Spleen (tissue), 11 donors: ENCODE data around the gene RMRP. TPM values are rescaled to one million over a fixed set of nuclear protein-coding genes. Genes with fewer than 3 reads are reported as not detected.
"Not testable (repeated sequence)": the region's sequence is repeated elsewhere in the genome, so short reads cannot be mapped to it uniquely, and the experiment has no call there.

Experiments
- DNase-seq: peaks from one replicate; pipeline ENCODE4 v3.0.0-alpha.2; 2020
- H3K27ac ChIP-seq, 8 donors: fragments of 200-600 bp; sonication (generic) in 7 of 8; 1 replicate in 4 of 8; 2 replicates in 4 of 8; pipeline versions ENCODE4 v1.5.0 to v1.8.0; 2016 to 2021; ENCODE audit warnings: inconsistent platforms in 4 of 8, mild to moderate bottlenecking in 4 of 8, moderate library complexity in 1 of 8
- H3K27me3 ChIP-seq, 7 donors: fragments of 200-600 bp; sonication (generic) in 6 of 7; replicated peaks in 1 of 7; 1 replicate in 4 of 7; 2 replicates in 3 of 7; pipeline versions ENCODE4 v1.5.0 to v1.8.0; 2016 to 2021; ENCODE audit warnings: inconsistent platforms in 3 of 7, mild to moderate bottlenecking in 1 of 7
- H3K36me3 ChIP-seq, 6 donors: fragments of 200-600 bp; sonication (generic) in 5 of 6; 1 replicate in 4 of 6; 2 replicates in 2 of 6; pipeline versions ENCODE4 v1.5.0 to v1.8.0; 2016 to 2021; ENCODE audit warnings: inconsistent platforms in 2 of 6
- H3K4me1 ChIP-seq, 6 donors: fragments of 200-600 bp; sonication (generic) in 5 of 6; 1 replicate in 3 of 6; 2 replicates in 3 of 6; pipeline versions ENCODE4 v1.5.0 to v1.8.0; 2016 to 2021; ENCODE audit warnings: inconsistent platforms in 3 of 6
- H3K4me3 ChIP-seq, 8 donors: fragments of 200-600 bp; sonication (generic) in 7 of 8; 1 replicate in 4 of 8; 2 replicates in 4 of 8; pipeline versions ENCODE4 v1.5.0 to v1.8.0; 2016 to 2021; ENCODE audit warnings: inconsistent platforms in 4 of 8, mild to moderate bottlenecking in 4 of 8, moderate library complexity in 2 of 8
- H3K9me3 ChIP-seq, 8 donors: fragments of 200-600 bp; sonication (generic) in 7 of 8; 1 replicate in 4 of 8; 2 replicates in 4 of 8; pipeline versions ENCODE4 v1.5.0 to v1.8.0; 2016 to 2021; ENCODE audit warnings: inconsistent platforms in 4 of 8
- CTCF ChIP-seq, 11 experiments: fragments of 200-600 bp in 7 of 11; fragments of 450-650 bp in 4 of 11; sonication (generic) in 4 of 11; IDR thresholded peaks in 8 of 11; conservative IDR thresholded peaks in 3 of 11; 1 replicate in 7 of 11; 2 replicates in 4 of 11; pipeline versions ENCODE4 v1.4.0 to v1.8.0; 2016 to 2021; ENCODE audit warnings: antibody characterized with exemption in 11 of 11, inconsistent platforms in 4 of 11, mild to moderate bottlenecking in 1 of 11
- POLR2A ChIP-seq, 3 donors: fragments of 450-650 bp; IDR thresholded peaks; one replicate each; pipeline ENCODE4 v1.5.1; 2017; ENCODE audit warnings: antibody characterized with exemption in 3 of 3, mild to moderate bottlenecking in 1 of 3
- POLR2AphosphoS5 ChIP-seq, 3 donors: sonication (generic); formaldehyde crosslinking; IDR thresholded peaks; one replicate each; pipeline ENCODE4 v1.5.1; 2017; ENCODE audit warnings: antibody characterized with exemption in 3 of 3
- WGBS, 5 donors: extraction: QIAGEN DNeasy Blood & Tissue Kit in 3 of 5; methylation state at CpG; one replicate each; pipeline versions ENCODE4 v1.1.5 to v1.1.7; 2013 to 2018; 5-methylcytosine and 5-hydroxymethylcytosine counted together
- intact Hi-C: fragments of 100-400 bp; cut with DNase I; formaldehyde crosslinking; loops from one replicate; pipeline ENCODE4 v1.15.0; 2023; ENCODE audit warnings: low total_unique reads
- polyA plus RNA-seq, 3 donors: library from polyadenylated mRNA; stranded (reverse); fragments of 200-250 nt; gene quantifications; one replicate each; pipeline ENCODE4 v1.2.1, GENCODE V29; 2013
- total RNA-seq, 7 donors: library from RNA; depleted of rRNA in 3 of 7; stranded (reverse); fragments of >200 nt in 3 of 7; fragmentation: NEBNext Ultra II Directional in 4 of 7; extraction: Animal tissue kit (Norgen Biotek cat#: 25700) in 4 of 7; gene quantifications; one replicate each; pipeline versions ENCODE4 v1.1.0 to v1.2.1, GENCODE V29; 2016 to 2021
- donor health status: healthy with polysubstance abuse.
- donor health status: DM: no; HTN: no; CAD: no; lungs with moderate emphysema.
- donor health status: DM: no; HTN: no; CAD: no.
- donor health status: Bipolar disorder and iron deficiency.
- donor health status: healthy.
- donor health status: DM: no; HTN: no; CAD: no.
- donor health status: DM: yes; HTN: yes; CAD: no.

Gene RMRP
- total and polyA plus RNA-seq, 10 donors: 42.1 to 28,996 (median 10,652) TPM; not detected in 1

- H3K36me3 ChIP-seq, H3K4me3 ChIP-seq, H3K27me3 ChIP-seq, H3K9me3 ChIP-seq, intact Hi-C loops, DNase-seq: not testable (repeated sequence)
- Histone ChIP-seq H3K27ac (peak overlapping the region; percentile 35 to 95 (median 74)), H3K4me1 (peaks cover 28 to 95% (median 73%) of the 10 kb centered on the region in 6 donors)
- TF ChIP-seq POLR2AphosphoS5 (IDR thresholded peaks at IDR 0.05): peak in 1 of 3 donors; percentile 11
- WGBS, 5 donors: 13 to 40% (median 31%) methylated on average over 6 to 8 of the region's 8 CpGs
Observed at GRCh38 chr9:35638751-35639150, 19.1 kb downstream of the RMRP start.

GRCh38 chr9:35637427-35637955 is 20.3 kb downstream of the RMRP start:
- H3K4me1 ChIP-seq: peaks cover 28 to 89% (median 72%) of the 10 kb centered on the region in 6 donors
- not testable (repeated sequence) for DNase-seq
- WGBS, 5 donors: 88 to 94% (median 91%) methylated on average over 9 of the region's 9 CpGs

GRCh38 chr9:35636877-35637246 is 21.0 kb downstream of the RMRP start:
- H3K9me3 ChIP-seq, H3K36me3 ChIP-seq, intact Hi-C loops, H3K27me3 ChIP-seq, DNase-seq, H3K4me3 ChIP-seq: not testable (repeated sequence)
- Histone ChIP-seq H3K4me1 (peaks cover 28 to 83% (median 70%) of the 10 kb centered on the region in 6 donors), H3K27ac (peak overlapping the region; percentile 30 to 95 (median 76))
- 81 to 100% (median 98%) methylated on average over 6 of the region's 6 CpGs for WGBS, 5 donors

More at GRCh38 chr9:35637427-35637955, 20.3 kb downstream of the RMRP start:
- H3K36me3 ChIP-seq, H3K4me3 ChIP-seq, intact Hi-C loops, H3K27me3 ChIP-seq, H3K9me3 ChIP-seq: not testable (repeated sequence)
- H3K27ac ChIP-seq: peak overlapping the region in 6 of 8 donors; percentile 35 to 95 (median 78)

- intact Hi-C loops: no loop called here
Observed at GRCh38 chr9:35636135-35636876, 21.5 kb downstream of the RMRP start.

GRCh38 chr9:35635730-35636129 is 22.1 kb downstream of the RMRP start:
- Histone ChIP-seq H3K27ac (peak overlapping the region; percentile 11 to 95 (median 76)), H3K36me3 (peaks cover 0 to 4% (median 0%) of the 10 kb centered on the region in 6 donors), H3K4me3 (no peak overlapping the region), H3K9me3 (no peaks in the 10 kb centered on the region), H3K4me1 (peaks cover 28 to 74% (median 60%) of the 10 kb centered on the region in 6 donors), H3K27me3 (no peaks in the 10 kb centered on the region)
- no peak for TF ChIP-seq CTCF (IDR thresholded peaks at IDR 0.05 in 8 of 11, conservative IDR thresholded peaks at IDR 0.05 in 3 of 11)
- TF ChIP-seq POLR2AphosphoS5 (IDR thresholded peaks at IDR 0.05): no peak
- intact Hi-C loops: no loop called here
- DNase-seq: no peak

More at GRCh38 chr9:35636135-35636876, 21.5 kb downstream of the RMRP start:
- Histone ChIP-seq H3K4me3 (no peak overlapping the region), H3K27ac (peak overlapping the region; percentile 30 to 95 (median 76)), H3K27me3 (no peaks in the 10 kb centered on the region), H3K9me3 (no peaks in the 10 kb centered on the region), H3K36me3 (peaks cover 0 to 7% (median 0%) of the 10 kb centered on the region in 6 donors), H3K4me1 (peaks cover 28 to 77% (median 64%) of the 10 kb centered on the region in 6 donors)
- TF ChIP-seq POLR2AphosphoS5 (IDR thresholded peaks at IDR 0.05) (peak in 1 of 3 donors; percentile 26), POLR2A (IDR thresholded peaks at IDR 0.05) (no peak)
- DNase-seq: no peak
- WGBS, 5 donors: 64 to 77% (median 70%) methylated on average over 9 of the region's 9 CpGs

GRCh38 chr9:35629597-35629996 is 28.2 kb downstream of the RMRP start:
- Histone ChIP-seq H3K27ac (no peak overlapping the region), H3K9me3 (no peaks in the 10 kb centered on the region), H3K36me3 (no peaks in the 10 kb centered on the region), H3K27me3 (no peaks in the 10 kb centered on the region), H3K4me1 (peaks cover 0 to 20% (median 6%) of the 10 kb centered on the region in 6 donors), H3K4me3 (no peak overlapping the region)
- no peak for DNase-seq
- TF ChIP-seq POLR2AphosphoS5 (IDR thresholded peaks at IDR 0.05) (no peak), POLR2A (IDR thresholded peaks at IDR 0.05) (no peak), CTCF (IDR thresholded peaks at IDR 0.05 in 8 of 11, conservative IDR thresholded peaks at IDR 0.05 in 3 of 11) (no peak)
- intact Hi-C loops: no loop called here
- WGBS, 5 donors: 91 to 98% (median 93%) methylated on average over 5 of the region's 5 CpGs
